ENCODE results near the gene HOXC9.
A peak's percentile ranks its signal among the peaks of the same experiment; 100 is the strongest.

The HOXC9 gene

DNA sequence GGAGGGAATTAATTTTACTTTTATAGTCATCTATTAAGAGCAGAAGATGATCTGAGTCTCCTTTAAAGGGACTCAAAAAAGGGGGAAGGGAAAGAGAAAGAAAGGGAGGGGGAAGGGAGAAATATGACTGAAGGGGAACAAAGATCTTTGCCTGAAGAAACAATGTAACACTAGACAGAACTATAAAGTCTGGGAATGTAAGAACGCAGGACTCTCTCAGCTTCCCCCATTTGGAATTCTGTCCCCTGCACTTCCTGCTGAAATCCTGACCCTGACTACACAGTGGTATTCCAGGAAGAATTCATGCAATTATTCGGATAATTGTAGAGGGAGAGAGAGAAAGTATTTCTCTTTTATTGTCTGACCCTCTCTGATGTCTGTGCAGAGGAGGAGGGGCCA lies 35.6 kb upstream of the HOXC9 start (continued):
- peak; percentile 59; the same call in 1 of the 2 replicates for TF ChIP-seq KLF16 (tag by site-specific recombination; IDR thresholded peaks at IDR 0.05)
- 0 out of 2 replicates have a peak, but pooled peaks have one; percentile 5 for TF ChIP-seq ZNF600 (tag by site-specific recombination; IDR thresholded peaks at IDR 0.05)
- no peak for TF ChIP-seq SP2 (tag by site-specific recombination; IDR thresholded peaks at IDR 0.05)
- peak; percentile 69 for TF ChIP-seq ZNF596 (tag by site-specific recombination; IDR thresholded peaks at IDR 0.05)
- TF ChIP-seq, protein P1, sequence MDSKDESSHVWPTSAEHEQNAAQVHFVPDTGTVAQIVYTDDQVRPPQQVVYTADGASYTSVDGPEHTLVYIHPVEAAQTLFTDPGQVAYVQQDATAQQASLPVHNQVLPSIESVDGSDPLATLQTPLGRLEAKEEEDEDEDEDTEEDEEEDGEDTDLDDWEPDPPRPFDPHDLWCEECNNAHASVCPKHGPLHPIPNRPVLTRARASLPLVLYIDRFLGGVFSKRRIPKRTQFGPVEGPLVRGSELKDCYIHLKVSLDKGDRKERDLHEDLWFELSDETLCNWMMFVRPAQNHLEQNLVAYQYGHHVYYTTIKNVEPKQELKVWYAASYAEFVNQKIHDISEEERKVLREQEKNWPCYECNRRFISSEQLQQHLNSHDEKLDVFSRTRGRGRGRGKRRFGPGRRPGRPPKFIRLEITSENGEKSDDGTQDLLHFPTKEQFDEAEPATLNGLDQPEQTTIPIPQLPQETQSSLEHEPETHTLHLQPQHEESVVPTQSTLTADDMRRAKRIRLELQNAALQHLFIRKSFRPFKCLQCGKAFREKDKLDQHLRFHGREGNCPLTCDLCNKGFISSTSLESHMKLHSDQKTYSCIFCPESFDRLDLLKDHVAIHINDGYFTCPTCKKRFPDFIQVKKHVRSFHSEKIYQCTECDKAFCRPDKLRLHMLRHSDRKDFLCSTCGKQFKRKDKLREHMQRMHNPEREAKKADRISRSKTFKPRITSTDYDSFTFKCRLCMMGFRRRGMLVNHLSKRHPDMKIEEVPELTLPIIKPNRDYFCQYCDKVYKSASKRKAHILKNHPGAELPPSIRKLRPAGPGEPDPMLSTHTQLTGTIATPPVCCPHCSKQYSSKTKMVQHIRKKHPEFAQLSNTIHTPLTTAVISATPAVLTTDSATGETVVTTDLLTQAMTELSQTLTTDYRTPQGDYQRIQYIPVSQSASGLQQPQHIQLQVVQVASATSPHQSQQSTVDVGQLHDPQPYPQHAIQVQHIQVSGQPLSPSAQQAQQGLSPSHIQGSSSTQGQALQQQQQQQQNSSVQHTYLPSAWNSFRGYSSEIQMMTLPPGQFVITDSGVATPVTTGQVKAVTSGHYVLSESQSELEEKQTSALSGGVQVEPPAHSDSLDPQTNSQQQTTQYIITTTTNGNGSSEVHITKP (tag by site-specific recombination; IDR thresholded peaks at IDR 0.05): peak; percentile 73
- TF ChIP-seq, protein P2, sequence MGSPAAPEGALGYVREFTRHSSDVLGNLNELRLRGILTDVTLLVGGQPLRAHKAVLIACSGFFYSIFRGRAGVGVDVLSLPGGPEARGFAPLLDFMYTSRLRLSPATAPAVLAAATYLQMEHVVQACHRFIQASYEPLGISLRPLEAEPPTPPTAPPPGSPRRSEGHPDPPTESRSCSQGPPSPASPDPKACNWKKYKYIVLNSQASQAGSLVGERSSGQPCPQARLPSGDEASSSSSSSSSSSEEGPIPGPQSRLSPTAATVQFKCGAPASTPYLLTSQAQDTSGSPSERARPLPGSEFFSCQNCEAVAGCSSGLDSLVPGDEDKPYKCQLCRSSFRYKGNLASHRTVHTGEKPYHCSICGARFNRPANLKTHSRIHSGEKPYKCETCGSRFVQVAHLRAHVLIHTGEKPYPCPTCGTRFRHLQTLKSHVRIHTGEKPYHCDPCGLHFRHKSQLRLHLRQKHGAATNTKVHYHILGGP (tag by site-specific recombination; IDR thresholded peaks at IDR 0.05): peak; percentile 67
- TF ChIP-seq ZNF140 (tag by site-specific recombination; IDR thresholded peaks at IDR 0.05): no peak
- peak; percentile 90 for TF ChIP-seq MZF1 (tag by site-specific recombination; IDR thresholded peaks at IDR 0.05; ENCODE audit: borderline replicate concordance)

DNA sequence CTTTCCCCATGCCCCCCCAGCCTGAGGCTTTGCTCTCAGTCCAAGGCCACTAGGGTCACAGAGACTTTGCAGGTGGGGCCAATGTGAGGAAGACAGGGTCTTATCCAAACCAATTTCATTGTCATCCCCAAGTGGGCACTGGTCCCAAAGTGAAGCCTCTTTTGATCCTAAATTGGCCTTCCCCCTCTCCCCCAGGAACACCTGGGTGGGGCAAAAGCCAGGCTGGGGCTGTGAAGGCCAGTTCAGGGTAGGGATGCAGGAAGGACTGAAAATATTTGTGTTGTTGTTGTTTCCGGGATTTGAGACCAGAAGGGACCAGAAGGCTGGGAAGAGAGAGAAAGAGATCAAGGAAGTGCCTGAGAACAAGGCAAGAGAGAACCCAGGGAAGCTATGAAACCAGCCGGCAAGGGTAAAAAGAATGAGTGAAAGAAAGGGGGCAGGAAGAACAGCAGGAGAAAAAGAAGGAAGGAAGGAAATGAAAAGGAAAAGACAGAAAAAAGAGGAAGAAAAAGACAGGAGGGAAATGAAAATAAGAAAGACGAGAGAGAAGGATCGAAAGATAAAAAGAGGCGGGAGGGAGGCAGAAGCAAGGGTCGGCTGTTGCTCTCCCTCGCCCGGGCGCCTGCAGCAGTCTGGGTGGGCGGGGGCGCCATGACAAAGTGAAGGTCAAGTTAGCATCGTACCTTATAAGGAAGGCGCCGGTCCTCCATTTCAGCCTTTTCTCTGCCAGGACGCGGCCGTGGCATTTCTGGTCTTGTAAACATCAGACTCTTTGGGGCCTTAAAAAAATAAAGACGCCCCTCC lies 34.5 kb upstream of the HOXC9 start:
- Histone ChIP-seq H3K4me1 (ENCODE audit: control insufficient read depth, insufficient read depth, low read length) (peaks cover 64% of the 10 kb centered on the region), H3K9me3 (ENCODE audit: control insufficient read depth, insufficient read depth, low read depth, low read length) (no peaks in the 10 kb centered on the region), H3K4me3 (ENCODE audit: low read depth, low read length) (no peak overlapping the region), H3K36me3 (ENCODE audit: control insufficient read depth in 2 of 2, insufficient read depth in 1 of 2, low read length in 2 of 2) (peaks cover 0 to 8% of the 10 kb centered on the region in 2 experiments; a peak in 1 of 3 replicates), H3K27ac (ENCODE audit: extremely low read depth, low read depth, low read length) (peak overlapping the region; percentile 96)
- CTCF ChIA-PET: interaction anchor here (0.7 to 1.5 kb wide), 2 partner anchors 13 to 56 kb away, joined by 4 to 5 read pairs; no protein-coding TSS in a partner anchor
- POLR2A ChIA-PET: interaction anchor here (1.3 kb wide), 1 partner anchor 24 kb away, joined by 3 read pairs; no protein-coding TSS in a partner anchor
- TF ChIP-seq PRDM1 (tag by site-specific recombination; IDR thresholded peaks at IDR 0.05) (peak; percentile 93), YY1 (tag by site-specific recombination; IDR thresholded peaks at IDR 0.05) (peak; percentile 16; the same call in 1 of the 2 replicates), ZNF501 (tag by site-specific recombination; IDR thresholded peaks at IDR 0.05) (no peak), REPIN1 (tag by site-specific recombination; IDR thresholded peaks at IDR 0.05; ENCODE audit: low read depth) (no peak), ZNF341 (tag by site-specific recombination; IDR thresholded peaks at IDR 0.05; ENCODE audit: low read depth) (peak; percentile 97), ZBTB17 (tag by site-specific recombination; IDR thresholded peaks at IDR 0.05) (peak; percentile 86; the same call in 1 of the 2 replicates), SP3 (tag by site-specific recombination; IDR thresholded peaks at IDR 0.05) (0 out of 2 replicates have a peak, but pooled peaks have one; percentile 34), ZNF404 (tag by site-specific recombination; IDR thresholded peaks at IDR 0.05) (no peak), ZSCAN16 (tag by site-specific recombination; IDR thresholded peaks at IDR 0.05) (no peak), WT1 (tag by site-specific recombination; IDR thresholded peaks at IDR 0.05) (0 out of 2 replicates have a peak, but pooled peaks have one; percentile 11)
- TF ChIP-seq, protein P3, sequence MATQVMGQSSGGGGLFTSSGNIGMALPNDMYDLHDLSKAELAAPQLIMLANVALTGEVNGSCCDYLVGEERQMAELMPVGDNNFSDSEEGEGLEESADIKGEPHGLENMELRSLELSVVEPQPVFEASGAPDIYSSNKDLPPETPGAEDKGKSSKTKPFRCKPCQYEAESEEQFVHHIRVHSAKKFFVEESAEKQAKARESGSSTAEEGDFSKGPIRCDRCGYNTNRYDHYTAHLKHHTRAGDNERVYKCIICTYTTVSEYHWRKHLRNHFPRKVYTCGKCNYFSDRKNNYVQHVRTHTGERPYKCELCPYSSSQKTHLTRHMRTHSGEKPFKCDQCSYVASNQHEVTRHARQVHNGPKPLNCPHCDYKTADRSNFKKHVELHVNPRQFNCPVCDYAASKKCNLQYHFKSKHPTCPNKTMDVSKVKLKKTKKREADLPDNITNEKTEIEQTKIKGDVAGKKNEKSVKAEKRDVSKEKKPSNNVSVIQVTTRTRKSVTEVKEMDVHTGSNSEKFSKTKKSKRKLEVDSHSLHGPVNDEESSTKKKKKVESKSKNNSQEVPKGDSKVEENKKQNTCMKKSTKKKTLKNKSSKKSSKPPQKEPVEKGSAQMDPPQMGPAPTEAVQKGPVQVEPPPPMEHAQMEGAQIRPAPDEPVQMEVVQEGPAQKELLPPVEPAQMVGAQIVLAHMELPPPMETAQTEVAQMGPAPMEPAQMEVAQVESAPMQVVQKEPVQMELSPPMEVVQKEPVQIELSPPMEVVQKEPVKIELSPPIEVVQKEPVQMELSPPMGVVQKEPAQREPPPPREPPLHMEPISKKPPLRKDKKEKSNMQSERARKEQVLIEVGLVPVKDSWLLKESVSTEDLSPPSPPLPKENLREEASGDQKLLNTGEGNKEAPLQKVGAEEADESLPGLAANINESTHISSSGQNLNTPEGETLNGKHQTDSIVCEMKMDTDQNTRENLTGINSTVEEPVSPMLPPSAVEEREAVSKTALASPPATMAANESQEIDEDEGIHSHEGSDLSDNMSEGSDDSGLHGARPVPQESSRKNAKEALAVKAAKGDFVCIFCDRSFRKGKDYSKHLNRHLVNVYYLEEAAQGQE (tag by site-specific recombination; IDR thresholded peaks at IDR 0.05): no peak
- TF ChIP-seq, protein P4, sequence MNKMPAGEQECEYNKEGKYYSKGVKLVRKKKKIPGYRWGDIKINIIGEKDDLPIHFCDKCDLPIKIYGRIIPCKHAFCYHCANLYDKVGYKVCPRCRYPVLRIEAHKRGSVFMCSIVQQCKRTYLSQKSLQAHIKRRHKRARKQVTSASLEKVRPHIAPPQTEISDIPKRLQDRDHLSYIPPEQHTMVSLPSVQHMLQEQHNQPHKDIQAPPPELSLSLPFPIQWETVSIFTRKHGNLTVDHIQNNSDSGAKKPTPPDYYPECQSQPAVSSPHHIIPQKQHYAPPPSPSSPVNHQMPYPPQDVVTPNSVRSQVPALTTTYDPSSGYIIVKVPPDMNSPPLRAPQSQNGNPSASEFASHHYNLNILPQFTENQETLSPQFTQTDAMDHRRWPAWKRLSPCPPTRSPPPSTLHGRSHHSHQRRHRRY (tag by site-specific recombination; IDR thresholded peaks at IDR 0.05): 0 out of 2 replicates have a peak, but pooled peaks have one; percentile 49
- TF ChIP-seq, protein P5, sequence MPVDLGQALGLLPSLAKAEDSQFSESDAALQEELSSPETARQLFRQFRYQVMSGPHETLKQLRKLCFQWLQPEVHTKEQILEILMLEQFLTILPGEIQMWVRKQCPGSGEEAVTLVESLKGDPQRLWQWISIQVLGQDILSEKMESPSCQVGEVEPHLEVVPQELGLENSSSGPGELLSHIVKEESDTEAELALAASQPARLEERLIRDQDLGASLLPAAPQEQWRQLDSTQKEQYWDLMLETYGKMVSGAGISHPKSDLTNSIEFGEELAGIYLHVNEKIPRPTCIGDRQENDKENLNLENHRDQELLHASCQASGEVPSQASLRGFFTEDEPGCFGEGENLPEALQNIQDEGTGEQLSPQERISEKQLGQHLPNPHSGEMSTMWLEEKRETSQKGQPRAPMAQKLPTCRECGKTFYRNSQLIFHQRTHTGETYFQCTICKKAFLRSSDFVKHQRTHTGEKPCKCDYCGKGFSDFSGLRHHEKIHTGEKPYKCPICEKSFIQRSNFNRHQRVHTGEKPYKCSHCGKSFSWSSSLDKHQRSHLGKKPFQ (tag by site-specific recombination; IDR thresholded peaks at IDR 0.05): 0 out of 2 replicates have a peak, but pooled peaks have one; percentile 11

Measured in HEK293 (cell line).